A549 treated with RU486 at 1 μM for 4 hours (cell line): ENCODE results near the gene FBXO44. TPM values are rescaled to one million over a fixed set of nuclear protein-coding genes. Genes with fewer than 3 reads are reported as not detected.

Experiments used
- total RNA-seq: library from RNA; stranded (reverse); fragments of 200-300 nt; extraction: Qiagen RNA extraction; gene quantifications from 5 replicates; pipeline ENCODE4 v1.2.3, GENCODE V29; 2022; ENCODE audit warnings: low read depth

Gene FBXO44, protein sequence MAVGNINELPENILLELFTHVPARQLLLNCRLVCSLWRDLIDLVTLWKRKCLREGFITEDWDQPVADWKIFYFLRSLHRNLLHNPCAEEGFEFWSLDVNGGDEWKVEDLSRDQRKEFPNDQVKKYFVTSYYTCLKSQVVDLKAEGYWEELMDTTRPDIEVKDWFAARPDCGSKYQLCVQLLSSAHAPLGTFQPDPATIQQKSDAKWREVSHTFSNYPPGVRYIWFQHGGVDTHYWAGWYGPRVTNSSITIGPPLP
- total RNA-seq: 12.2 to 19.0 TPM (median 16.6 TPM) in 5 replicates

DNA sequence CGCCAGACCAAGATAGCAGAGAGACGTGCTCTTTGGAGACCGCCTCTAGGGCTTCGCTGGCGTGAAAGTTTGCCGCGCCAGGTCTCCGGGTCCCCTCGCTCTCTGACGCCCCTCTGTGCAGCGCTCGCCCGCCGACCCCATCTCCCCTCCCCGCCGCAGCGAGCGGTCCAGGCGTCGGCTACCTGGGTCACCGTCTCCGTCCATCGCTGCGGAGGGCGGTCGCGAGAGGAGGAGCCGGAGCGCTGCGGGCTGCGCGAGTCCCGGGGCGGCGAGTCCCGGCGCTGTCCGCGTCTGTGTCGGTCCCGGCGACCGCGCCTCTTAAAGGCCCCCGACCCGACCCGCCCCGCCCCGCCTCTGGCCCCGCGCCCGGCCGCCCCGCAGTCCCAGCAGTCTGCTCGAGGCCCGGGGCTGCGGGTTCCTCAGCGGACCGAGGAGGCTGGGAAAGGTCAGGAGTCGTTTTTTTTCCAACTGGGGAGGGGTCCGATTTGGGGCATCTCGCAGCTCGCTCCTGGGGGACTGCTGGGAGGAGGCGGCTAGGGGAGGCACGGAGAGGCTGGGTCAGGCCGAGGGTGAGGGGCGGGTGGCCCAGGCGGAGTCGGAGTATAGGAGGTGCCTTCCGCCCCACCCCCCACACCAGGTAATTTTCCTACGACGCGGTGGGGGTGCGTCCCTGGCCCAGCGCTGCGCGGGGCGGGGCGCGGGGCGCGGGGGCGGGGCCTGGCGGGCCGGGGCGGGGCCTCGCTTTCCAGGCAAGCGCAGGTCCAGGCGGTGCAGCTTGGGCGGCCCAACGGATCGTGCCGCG, at the start of gene FBXO44, which contains the start of gene FBXO2:
Gene FBXO44, plus strand, starts transcription at position 741 of the 802 bp plus-strand sequence. CDS start 959 bp downstream, outside the sequence.
Gene FBXO2, minus strand, starts transcription at position 293 of the 802 bp plus-strand sequence. Its CDS starts 89 bp downstream, at position 204.

DNA sequence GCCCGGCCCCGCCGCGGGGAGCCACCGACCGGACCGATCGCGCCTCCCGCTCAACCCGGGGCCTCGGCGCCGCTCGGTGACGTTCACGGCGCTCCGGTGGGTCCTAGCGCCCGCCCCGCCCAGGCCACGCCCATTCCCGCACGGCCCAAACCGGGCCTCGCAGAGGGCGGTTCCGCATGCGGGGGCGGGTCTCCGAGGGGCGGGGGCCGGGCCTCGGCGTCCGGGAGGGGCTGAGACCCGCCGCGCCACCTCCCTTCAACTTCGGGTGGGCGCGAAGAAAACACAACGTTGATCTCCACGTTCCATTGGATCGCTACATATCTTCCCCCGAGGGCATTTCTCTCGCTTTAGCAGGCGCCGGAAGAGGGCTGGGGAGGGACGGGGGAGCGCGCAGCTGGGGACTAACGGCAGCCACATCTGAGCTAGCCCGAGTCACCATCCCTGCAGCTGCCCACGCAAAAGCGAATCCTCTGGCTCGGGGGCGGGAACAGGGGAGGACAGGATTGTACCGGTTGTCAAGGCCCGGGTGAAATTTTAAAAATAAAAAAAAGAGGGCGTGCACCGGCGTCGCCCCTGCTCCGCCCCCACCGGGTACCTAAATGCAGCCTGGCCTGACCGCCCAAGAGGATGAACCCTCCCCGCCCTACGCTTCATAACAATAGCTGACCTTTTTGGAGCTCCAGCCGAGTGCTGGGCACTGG, 26.5 kb downstream of the FBXO44 start, which contains the start of gene MAD2L2:
Gene MAD2L2, minus strand, starts transcription at position 78 of the 701 bp plus-strand sequence. CDS start 547 bp downstream, outside the sequence.

DNA sequence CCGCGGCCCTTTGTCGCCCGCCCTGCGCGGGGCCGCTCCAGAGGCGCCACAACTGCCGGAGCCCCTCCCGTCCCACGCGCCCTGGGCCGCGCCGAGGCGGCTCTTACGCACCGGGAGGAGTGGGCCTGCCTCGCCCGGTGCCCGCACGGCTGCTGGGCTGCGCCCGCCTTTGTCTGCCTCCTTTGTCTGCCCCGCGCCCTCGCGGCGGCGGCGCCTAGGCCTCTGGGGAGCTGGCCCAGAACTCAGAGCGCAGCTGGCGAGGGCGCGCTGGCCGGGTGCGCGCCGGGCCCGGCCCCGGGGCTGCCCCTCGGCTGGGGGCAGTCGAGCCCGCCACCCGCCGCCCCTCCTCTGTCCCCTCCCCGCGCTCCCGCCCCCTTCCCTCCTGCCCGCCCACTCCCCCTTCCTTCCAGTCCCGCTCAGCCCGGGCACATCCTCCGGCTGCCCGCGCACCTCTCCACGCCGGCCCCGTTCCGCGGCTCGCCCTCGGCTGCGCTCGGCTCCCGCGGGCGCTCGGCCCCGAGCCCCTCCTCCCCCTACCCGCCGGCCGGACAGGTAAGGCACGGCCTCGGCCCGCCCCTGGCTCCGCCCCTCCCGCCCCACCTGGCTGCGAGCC, 36.7 kb downstream of the FBXO44 start, which contains the start of gene DRAXIN:
Gene DRAXIN, plus strand, starts transcription at position 409 of the 613 bp plus-strand sequence. CDS start 14,549 bp downstream, outside the sequence.

Other genes with a start within 250 kb of the FBXO44 start
- 0.15 to 0.26 TPM (median 0.16 TPM) in 4 of 5 replicates, not detected in the other for gene DISP3, start 175.7 kb upstream of the FBXO44 start, total RNA-seq
- gene FBXO2, start 448 bp upstream of the FBXO44 start, total RNA-seq: 6.0 to 11.7 TPM (median 9.1 TPM) in 5 replicates
- 5.9 to 9.3 TPM (median 8.2 TPM) in 5 replicates for gene FBXO6, start 9.3 kb downstream of the FBXO44 start, total RNA-seq
- 44.4 to 56.3 TPM (median 49.9 TPM) in 5 replicates for gene MAD2L2, start 26.3 kb downstream of the FBXO44 start, total RNA-seq
- 0.07 to 0.10 TPM (median 0.08 TPM) in 5 replicates for gene DRAXIN, start 36.8 kb downstream of the FBXO44 start, total RNA-seq
- 68.0 to 104 TPM (median 93.4 TPM) in 5 replicates for gene AGTRAP, start 81.3 kb downstream of the FBXO44 start, total RNA-seq
- gene C1orf167, start 107.3 kb downstream of the FBXO44 start, total RNA-seq: 0.05 TPM in 1 of 5 replicates, not detected in the others
- 3.8 to 4.6 TPM (median 4.0 TPM) in 5 replicates for gene MTHFR, start 151.1 kb downstream of the FBXO44 start, total RNA-seq
- gene CLCN6, start 151.3 kb downstream of the FBXO44 start, total RNA-seq: 4.9 to 5.9 TPM (median 5.4 TPM) in 5 replicates
- gene NPPA, start 192.9 kb downstream of the FBXO44 start, total RNA-seq: not detected in 5 replicates
- 0.56 TPM in 1 of 5 replicates, not detected in the others for gene NPPB, start 204.1 kb downstream of the FBXO44 start, total RNA-seq